GM20000 (cell line): ENCODE results near the gene NFE2L2.

ENCODE experiments used
- DNase-seq: peaks from one replicate; pipeline ENCODE4 v3.0.0; 2012; ENCODE audit warnings: low spot score
- CTCF ChIP-seq: IDR thresholded peaks from 2 replicates; pipeline ENCODE4 v1.5.1; 2012; ENCODE audit warnings: mild to moderate bottlenecking, control low read depth; ENCODE audit errors: extremely low read depth, missing control alignments

The NFE2L2 gene

DNA sequence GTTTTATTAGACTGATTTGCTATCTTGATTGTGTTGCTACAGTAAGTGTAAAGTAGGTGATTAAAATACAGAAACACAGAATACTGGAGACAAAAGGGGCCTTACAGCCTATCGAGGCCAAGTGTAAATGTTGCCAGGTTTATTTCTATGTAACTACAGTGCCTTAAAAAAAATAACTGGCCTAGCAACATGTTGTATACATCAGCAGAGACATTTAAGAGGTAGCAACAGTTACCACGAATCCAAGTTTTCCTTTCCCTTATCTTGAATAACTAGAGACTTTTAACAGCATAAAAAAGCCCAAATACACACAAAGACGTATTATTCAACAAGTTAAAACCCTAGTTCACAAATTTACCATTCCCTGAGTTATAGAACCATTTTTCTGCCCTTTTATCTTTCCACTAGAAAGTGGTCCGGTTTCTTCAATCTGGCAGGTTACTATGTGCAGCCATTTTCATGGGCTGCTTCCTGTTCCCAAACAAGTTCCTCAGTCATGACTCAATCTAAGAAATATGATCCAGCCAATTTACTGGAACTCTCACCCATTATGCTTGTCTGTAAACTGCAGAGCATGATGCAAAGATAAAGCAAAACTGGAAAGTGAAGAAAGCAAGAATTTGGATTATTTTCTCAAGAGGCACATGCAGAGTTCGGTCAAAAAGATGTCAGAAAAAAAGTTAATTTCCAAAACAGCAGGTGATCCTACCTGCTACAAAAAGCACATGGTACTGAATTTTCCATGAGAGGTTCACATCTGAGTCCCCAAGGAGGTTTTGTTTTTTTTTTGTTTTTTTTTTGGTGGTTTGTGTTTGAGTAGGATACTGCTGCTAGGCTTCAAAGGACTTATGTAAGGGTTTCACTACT, 22.2 kb downstream of the NFE2L2 start:
- no peak for TF ChIP-seq CTCF
- DNase-seq = no peak

DNA sequence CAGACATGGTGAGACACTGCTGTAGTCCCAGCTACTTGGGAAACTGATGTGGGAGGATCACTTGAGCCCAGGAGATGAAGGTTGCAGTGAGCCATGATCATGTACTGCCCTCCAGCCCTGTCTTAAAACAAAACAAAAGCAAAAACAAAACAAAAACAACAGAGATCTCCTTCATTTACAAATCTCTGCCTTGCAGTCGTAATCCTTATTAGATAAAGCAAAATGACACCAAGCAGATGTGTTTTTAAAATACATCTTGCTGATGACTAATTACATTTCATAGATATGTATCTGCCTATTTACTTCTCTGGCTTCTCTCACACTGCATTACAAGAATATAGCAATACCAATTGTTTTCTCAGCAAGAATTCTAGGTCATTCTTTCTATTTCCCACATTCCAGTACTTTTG, 22.8 kb downstream of the NFE2L2 start:
- no peak for TF ChIP-seq CTCF
- no peak for DNase-seq

GRCh38 chr2:177239932-177240630, 24.4 kb downstream of the NFE2L2 start:
- peak; percentile 15 for DNase-seq

GRCh38 chr2:177239053-177239452, 25.5 kb downstream of the NFE2L2 start:
- no peak for TF ChIP-seq CTCF
- DNase-seq = no peak

More at GRCh38 chr2:177239932-177240630, 24.4 kb downstream of the NFE2L2 start:
- no peak for TF ChIP-seq CTCF

DNA sequence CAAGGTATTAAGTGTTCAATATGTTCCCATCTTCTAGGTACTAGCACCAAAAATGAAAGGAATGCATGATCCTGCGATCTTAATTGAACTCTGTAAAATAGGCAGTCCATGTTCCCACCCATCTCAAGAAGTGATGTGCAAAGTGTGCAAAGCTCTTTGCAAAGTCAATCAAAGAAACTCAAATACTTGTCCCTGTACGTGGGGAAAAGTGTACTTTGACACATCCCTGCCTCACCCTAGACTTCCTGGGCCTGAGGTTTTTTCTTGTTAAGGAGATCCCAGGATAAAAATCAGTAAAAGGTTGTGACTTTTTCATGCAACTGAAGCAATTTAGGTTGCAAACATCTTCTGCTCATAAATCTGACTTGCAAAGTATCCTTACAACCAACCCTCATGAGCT, 26.6 kb downstream of the NFE2L2 start:
- DNase-seq = no peak
- TF ChIP-seq CTCF = no peak

- DNase-seq = no peak
- no peak for TF ChIP-seq CTCF
These were observed 28.6 kb downstream of the NFE2L2 start for GRCh38 chr2:177235855-177236437.

GRCh38 chr2:177234267-177234666, 30.3 kb downstream of the NFE2L2 start:
- DNase-seq = no peak
- no peak for TF ChIP-seq CTCF
